A673 (cell line): Measurements from ENCODE around the gene YTHDC1.

ENCODE experiments used
- EZH2 ChIP-seq: fragments of 200-600 bp; sonication (generic); IDR thresholded peaks from 2 replicates; pipeline ENCODE4 v1.6.1; 2017; ENCODE audit warnings: borderline replicate concordance, low read depth, mild to moderate bottlenecking, mixed read lengths, antibody characterized with exemption, low read length; ENCODE audit not compliant: poor library complexity, severe bottlenecking
- TF ChIP-seq, protein P1 (sequence below): fragments of 300-800, 200-600 bp; sonication (generic); conservative IDR thresholded peaks from 2 replicates; pipeline ENCODE4 v1.5.1; 2017; ENCODE audit warnings: low read depth, mild to moderate bottlenecking, antibody characterized with exemption, low read length, moderate library complexity, mixed read lengths

GRCh38 chr4:68272380-68272779 lies 77.5 kb downstream of the YTHDC1 start:
- TF ChIP-seq, protein P1, sequence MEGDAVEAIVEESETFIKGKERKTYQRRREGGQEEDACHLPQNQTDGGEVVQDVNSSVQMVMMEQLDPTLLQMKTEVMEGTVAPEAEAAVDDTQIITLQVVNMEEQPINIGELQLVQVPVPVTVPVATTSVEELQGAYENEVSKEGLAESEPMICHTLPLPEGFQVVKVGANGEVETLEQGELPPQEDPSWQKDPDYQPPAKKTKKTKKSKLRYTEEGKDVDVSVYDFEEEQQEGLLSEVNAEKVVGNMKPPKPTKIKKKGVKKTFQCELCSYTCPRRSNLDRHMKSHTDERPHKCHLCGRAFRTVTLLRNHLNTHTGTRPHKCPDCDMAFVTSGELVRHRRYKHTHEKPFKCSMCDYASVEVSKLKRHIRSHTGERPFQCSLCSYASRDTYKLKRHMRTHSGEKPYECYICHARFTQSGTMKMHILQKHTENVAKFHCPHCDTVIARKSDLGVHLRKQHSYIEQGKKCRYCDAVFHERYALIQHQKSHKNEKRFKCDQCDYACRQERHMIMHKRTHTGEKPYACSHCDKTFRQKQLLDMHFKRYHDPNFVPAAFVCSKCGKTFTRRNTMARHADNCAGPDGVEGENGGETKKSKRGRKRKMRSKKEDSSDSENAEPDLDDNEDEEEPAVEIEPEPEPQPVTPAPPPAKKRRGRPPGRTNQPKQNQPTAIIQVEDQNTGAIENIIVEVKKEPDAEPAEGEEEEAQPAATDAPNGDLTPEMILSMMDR, result no peak
- no peak for TF ChIP-seq EZH2
